Upper lobe of right lung (tissue), 1 donor: ENCODE data around the gene SPOCK1. TPM values are rescaled to one million over a fixed set of nuclear protein-coding genes. Genes with fewer than 3 reads are reported as not detected.
A peak's percentile ranks its signal among the peaks of the same experiment; 100 is the strongest.
"Not testable (repeated sequence)": the region's sequence is repeated elsewhere in the genome, so short reads cannot be mapped to it uniquely, and the experiment has no call there.

Experiments
- ATAC-seq: fragments of 200-7000 bp; cut with Tn5 transposase; one replicate; pipeline ENCODE4 v1.9.1; 2020; ENCODE audit warnings: mild to moderate bottlenecking, moderate library complexity
- DNase-seq: peaks from one replicate; pipeline ENCODE4 v3.0.0-alpha.2; 2020
- H3K27ac ChIP-seq: fragments of 200-600 bp; one replicate; pipeline ENCODE4 v1.8.0; 2022
- H3K27me3 ChIP-seq: fragments of 200-600 bp; one replicate; pipeline ENCODE4 v1.8.0; 2022; ENCODE audit warnings: mild to moderate bottlenecking
- H3K36me3 ChIP-seq: fragments of 200-600 bp; one replicate; pipeline ENCODE4 v1.8.0; 2022
- H3K4me1 ChIP-seq: fragments of 200-600 bp; one replicate; pipeline ENCODE4 v1.8.0; 2022
- H3K4me3 ChIP-seq: fragments of 200-600 bp; one replicate; pipeline ENCODE4 v1.8.0; 2022; ENCODE audit warnings: mild to moderate bottlenecking
- H3K9me3 ChIP-seq: fragments of 200-600 bp; one replicate; pipeline ENCODE4 v1.8.0; 2022
- CTCF ChIP-seq: fragments of 200-600 bp; IDR thresholded peaks from one replicate; pipeline ENCODE4 v1.8.0; 2022; ENCODE audit warnings: antibody characterized with exemption
- intact Hi-C: fragments of 100-400 bp; cut with DNase I; formaldehyde crosslinking; loops from one replicate; pipeline ENCODE4 v1.11.0; 2022
- long read RNA-seq: library from polyadenylated mRNA; unstranded; transcript quantifications from one replicate; pipeline ENCODE4 v2.0.0, GENCODE V29; 2021
- total RNA-seq: library from RNA; stranded (reverse); fragmentation: NEBNext Ultra II Directional; extraction: Animal tissue kit (Norgen Biotek cat#: 25700); gene quantifications from one replicate; pipeline ENCODE4 v1.2.1, GENCODE V29; 2021
- donor health status: DM: no; HTN: yes; CAD: no; lungs with severe emphysema.

Gene SPOCK1
- total RNA-seq, result 4.0 TPM
- long read RNA-seq, partial matches to known transcripts, result 1 of 1 reads
- long read RNA-seq, other reads (novel, unspliced or antisense), result 0 of 1 reads

GRCh38 chr5:137498736-137499505 lies at the start of gene SPOCK1:
TSS of gene SPOCK1 (minus strand) at chr5:137499326.
- intact Hi-C loops, result no loop called here
- ATAC-seq, result peak; percentile 98
- H3K27me3 ChIP-seq, result peaks cover 26% of the 10 kb centered on the region
- peaks cover 4% of the 10 kb centered on the region for H3K4me1 ChIP-seq
- H3K36me3 ChIP-seq, result no peaks in the 10 kb centered on the region
- H3K4me3 ChIP-seq, result peak within 1 kb of the TSS; percentile 30
- peak; percentile 86 for DNase-seq
- TF ChIP-seq CTCF, result peak; percentile 69
- no peaks in the 10 kb centered on the region for H3K9me3 ChIP-seq
- H3K27ac ChIP-seq, result no peak within 1 kb of the TSS

GRCh38 chr5:137545956-137546355 lies 46.8 kb upstream of the SPOCK1 start:
- Histone ChIP-seq H3K9me3 (no peaks in the 10 kb centered on the region), H3K27ac (no peak overlapping the region), H3K27me3 (no peaks in the 10 kb centered on the region), H3K4me1 (no peaks in the 10 kb centered on the region), H3K36me3 (no peaks in the 10 kb centered on the region), H3K4me3 (no peak overlapping the region)
- intact Hi-C loops, result no loop called here
- ATAC-seq, result no peak
- TF ChIP-seq CTCF, result no peak
- no peak for DNase-seq

- intact Hi-C loops, ATAC-seq: not testable (repeated sequence)
Measured at GRCh38 chr5:137535449-137535848, 36.3 kb upstream of the SPOCK1 start.

GRCh38 chr5:137533963-137534362 lies 34.8 kb upstream of the SPOCK1 start:
- TF ChIP-seq CTCF, result no peak
- Histone ChIP-seq H3K9me3 (no peaks in the 10 kb centered on the region), H3K36me3 (no peaks in the 10 kb centered on the region), H3K4me1 (no peaks in the 10 kb centered on the region), H3K4me3 (no peak overlapping the region), H3K27me3 (no peaks in the 10 kb centered on the region), H3K27ac (no peak overlapping the region)
- ATAC-seq (no peak), DNase-seq (no peak)
- intact Hi-C loops, result no loop called here

More at GRCh38 chr5:137535449-137535848, 36.3 kb upstream of the SPOCK1 start:
- H3K9me3 ChIP-seq, H3K4me3 ChIP-seq, H3K27ac ChIP-seq, H3K4me1 ChIP-seq, H3K36me3 ChIP-seq, DNase-seq, H3K27me3 ChIP-seq: not testable (repeated sequence)

GRCh38 chr5:137531266-137531665 lies 32.1 kb upstream of the SPOCK1 start:
- intact Hi-C loops, result no loop called here
- Histone ChIP-seq H3K27me3 (no peaks in the 10 kb centered on the region), H3K4me1 (no peaks in the 10 kb centered on the region), H3K27ac (no peak overlapping the region), H3K4me3 (no peak overlapping the region), H3K9me3 (no peaks in the 10 kb centered on the region), H3K36me3 (no peaks in the 10 kb centered on the region)
- ATAC-seq (no peak), DNase-seq (no peak)
- TF ChIP-seq CTCF, result no peak

- Histone ChIP-seq H3K9me3 (no peaks in the 10 kb centered on the region), H3K4me3 (no peak overlapping the region), H3K27me3 (no peaks in the 10 kb centered on the region), H3K36me3 (no peaks in the 10 kb centered on the region), H3K27ac (no peak overlapping the region), H3K4me1 (no peaks in the 10 kb centered on the region)
- no peak for ATAC-seq
- TF ChIP-seq CTCF, result no peak
- no peak for DNase-seq
- intact Hi-C loops, result no loop called here
Measured at GRCh38 chr5:137521246-137521645, 22.1 kb upstream of the SPOCK1 start.
